Neutrophil (primary cell): Measurements from ENCODE around the gene CCSER1.

Source experiments
- H3K27ac ChIP-seq: fragments of 200-600 bp; sonication (generic); 2 replicates; pipeline ENCODE4 v1.5.1; 2016; ENCODE audit warnings: mild to moderate bottlenecking, moderate library complexity
- H3K27me3 ChIP-seq: fragments of 200-600 bp; sonication (generic); 2 replicates; pipeline ENCODE4 v1.6.0; 2016; ENCODE audit warnings: mild to moderate bottlenecking
- H3K36me3 ChIP-seq: fragments of 200-600 bp; sonication (generic); 2 replicates; pipeline ENCODE4 v1.5.1; 2017
- H3K4me1 ChIP-seq, 2 experiments: fragments of 200-600 bp in 1 of 2; sonication (generic) in 1 of 2; 1 replicate in 1 of 2; 2 replicates in 1 of 2; pipeline versions ENCODE4 v1.5.1 to v1.6.1; 2013 to 2016; ENCODE audit warnings: low read depth in 1 of 2, low read length in 1 of 2, mild to moderate bottlenecking in 1 of 2, moderate library complexity in 1 of 2; ENCODE audit not compliant: control insufficient read depth in 1 of 2, insufficient read depth in 1 of 2
- H3K4me3 ChIP-seq, 2 experiments: fragments of 200-600 bp in 1 of 2; sonication (generic) in 1 of 2; 1 replicate in 1 of 2; 2 replicates in 1 of 2; pipeline ENCODE4 v1.5.1; 2013 to 2016; ENCODE audit warnings: low read depth in 1 of 2, low read length in 1 of 2, mild to moderate bottlenecking in 1 of 2, moderate library complexity in 1 of 2
- H3K9me3 ChIP-seq: fragments of 200-600 bp; sonication (generic); 2 replicates; pipeline ENCODE4 v1.5.1; 2016
- TF ChIP-seq, protein P1 (sequence below): fragments of 200-600 bp; sonication (generic); IDR thresholded peaks from 2 replicates; pipeline ENCODE4 v1.5.1; 2016; ENCODE audit warnings: antibody characterized with exemption

The CCSER1 gene

GRCh38 chr4:90970021-90970420 is 842.8 kb downstream of the CCSER1 start:
- no peaks in the 10 kb centered on the region for H3K27me3 ChIP-seq
- H3K27ac ChIP-seq: no peak overlapping the region
- TF ChIP-seq, protein P1, sequence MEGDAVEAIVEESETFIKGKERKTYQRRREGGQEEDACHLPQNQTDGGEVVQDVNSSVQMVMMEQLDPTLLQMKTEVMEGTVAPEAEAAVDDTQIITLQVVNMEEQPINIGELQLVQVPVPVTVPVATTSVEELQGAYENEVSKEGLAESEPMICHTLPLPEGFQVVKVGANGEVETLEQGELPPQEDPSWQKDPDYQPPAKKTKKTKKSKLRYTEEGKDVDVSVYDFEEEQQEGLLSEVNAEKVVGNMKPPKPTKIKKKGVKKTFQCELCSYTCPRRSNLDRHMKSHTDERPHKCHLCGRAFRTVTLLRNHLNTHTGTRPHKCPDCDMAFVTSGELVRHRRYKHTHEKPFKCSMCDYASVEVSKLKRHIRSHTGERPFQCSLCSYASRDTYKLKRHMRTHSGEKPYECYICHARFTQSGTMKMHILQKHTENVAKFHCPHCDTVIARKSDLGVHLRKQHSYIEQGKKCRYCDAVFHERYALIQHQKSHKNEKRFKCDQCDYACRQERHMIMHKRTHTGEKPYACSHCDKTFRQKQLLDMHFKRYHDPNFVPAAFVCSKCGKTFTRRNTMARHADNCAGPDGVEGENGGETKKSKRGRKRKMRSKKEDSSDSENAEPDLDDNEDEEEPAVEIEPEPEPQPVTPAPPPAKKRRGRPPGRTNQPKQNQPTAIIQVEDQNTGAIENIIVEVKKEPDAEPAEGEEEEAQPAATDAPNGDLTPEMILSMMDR: no peak
- H3K9me3 ChIP-seq: no peaks in the 10 kb centered on the region
- no peak overlapping the region for H3K4me3 ChIP-seq
- H3K36me3 ChIP-seq: no peaks in the 10 kb centered on the region
- no peaks in the 10 kb centered on the region for H3K4me1 ChIP-seq

DNA sequence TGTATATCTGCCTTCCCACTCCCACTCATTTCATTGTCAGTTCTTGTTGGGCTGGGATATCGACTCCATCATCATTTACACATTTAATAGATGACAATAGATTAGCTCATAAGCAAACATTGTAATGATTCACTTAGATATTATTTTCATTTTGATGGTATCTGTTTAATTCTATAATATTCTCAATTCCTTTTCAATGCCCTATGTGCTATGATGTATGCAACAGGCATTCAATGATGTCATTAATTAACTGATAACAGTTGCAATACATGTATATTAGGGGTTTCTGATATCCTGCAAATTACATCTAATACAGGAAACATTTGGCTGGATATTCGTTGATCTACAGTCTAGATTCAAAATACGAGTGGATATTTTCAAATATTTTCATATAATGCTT is 850.5 kb downstream of the CCSER1 start:
- Histone ChIP-seq H3K4me3 (no peak overlapping the region), H3K27ac (no peak overlapping the region), H3K9me3 (no peaks in the 10 kb centered on the region), H3K4me1 (no peaks in the 10 kb centered on the region), H3K27me3 (no peaks in the 10 kb centered on the region), H3K36me3 (no peaks in the 10 kb centered on the region)
- TF ChIP-seq, protein P1: no peak

GRCh38 chr4:90979556-90979955 is 852.4 kb downstream of the CCSER1 start:
- H3K36me3 ChIP-seq: no peaks in the 10 kb centered on the region

DNA sequence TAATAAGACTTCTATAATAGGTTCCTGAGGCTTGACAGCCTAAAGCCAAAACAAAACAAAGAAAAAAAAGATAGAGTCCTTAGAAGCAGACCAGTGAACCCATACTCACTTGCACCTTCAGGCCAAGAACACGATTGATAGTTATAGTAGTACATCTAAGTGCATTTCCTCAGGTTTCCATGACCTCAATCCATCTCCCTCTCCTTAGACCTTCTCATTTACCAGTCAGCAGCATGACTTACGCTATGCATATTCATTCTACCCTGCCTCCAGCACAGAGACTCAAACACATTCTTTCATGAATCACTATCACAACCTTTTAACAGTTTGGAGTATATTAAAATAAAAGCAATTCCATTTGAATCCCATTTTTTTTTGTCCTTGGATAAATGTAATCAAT is 855.6 kb downstream of the CCSER1 start:
- Histone ChIP-seq H3K36me3 (no peaks in the 10 kb centered on the region), H3K4me3 (no peak overlapping the region), H3K4me1 (no peaks in the 10 kb centered on the region), H3K27ac (no peak overlapping the region), H3K9me3 (no peaks in the 10 kb centered on the region), H3K27me3 (no peaks in the 10 kb centered on the region)
- TF ChIP-seq, protein P1: no peak

More at GRCh38 chr4:90979556-90979955, 852.4 kb downstream of the CCSER1 start:
- Histone ChIP-seq H3K27me3 (no peaks in the 10 kb centered on the region), H3K4me1 (no peaks in the 10 kb centered on the region), H3K4me3 (no peak overlapping the region), H3K9me3 (no peaks in the 10 kb centered on the region), H3K27ac (no peak overlapping the region)
- TF ChIP-seq, protein P1: no peak

DNA sequence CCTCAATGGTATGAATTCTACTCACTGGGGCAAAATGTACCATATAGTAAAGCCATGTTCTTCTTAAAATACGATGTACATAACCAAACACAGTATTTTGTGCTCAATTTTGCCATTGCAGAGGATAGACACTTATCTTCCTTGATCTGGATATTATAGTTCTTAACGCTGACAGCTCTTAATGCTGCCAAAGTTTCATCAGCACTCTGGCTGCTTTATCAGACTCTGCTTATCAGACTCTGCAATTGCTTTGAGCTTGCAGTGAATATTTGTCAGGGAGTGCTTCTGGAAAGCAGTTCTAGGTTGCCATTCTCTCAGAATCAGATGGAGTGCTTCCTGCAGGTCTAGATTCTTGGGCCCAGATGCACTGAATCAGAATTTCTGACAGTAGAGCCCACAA is 863.1 kb downstream of the CCSER1 start:
- TF ChIP-seq, protein P1: no peak
- H3K27ac ChIP-seq: no peak overlapping the region
- no peak overlapping the region for H3K4me3 ChIP-seq
- H3K27me3 ChIP-seq: no peaks in the 10 kb centered on the region
- H3K36me3 ChIP-seq: no peaks in the 10 kb centered on the region
- no peaks in the 10 kb centered on the region for H3K4me1 ChIP-seq
- H3K9me3 ChIP-seq: no peaks in the 10 kb centered on the region

DNA sequence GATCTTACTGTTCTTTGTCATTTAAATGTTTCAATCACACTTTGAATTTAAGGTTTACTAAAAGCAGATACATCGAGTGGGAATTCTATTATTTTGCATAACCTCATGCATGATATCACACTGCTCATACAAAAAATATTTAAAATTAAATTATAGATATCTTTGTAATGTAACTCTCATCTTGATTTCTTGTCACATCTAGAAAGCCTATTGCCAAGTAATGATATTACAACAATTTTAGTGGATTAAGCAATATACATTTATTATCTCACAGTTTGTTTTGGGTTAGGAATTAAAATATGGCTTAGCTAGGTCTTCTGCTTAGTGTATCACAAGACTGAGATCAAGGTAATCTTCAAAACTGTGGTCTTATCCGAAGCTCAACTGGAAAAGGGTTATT is 865.0 kb downstream of the CCSER1 start:
- Histone ChIP-seq H3K27ac (no peak overlapping the region), H3K36me3 (no peaks in the 10 kb centered on the region), H3K27me3 (no peaks in the 10 kb centered on the region), H3K9me3 (no peaks in the 10 kb centered on the region), H3K4me1 (no peaks in the 10 kb centered on the region), H3K4me3 (no peak overlapping the region)
- TF ChIP-seq, protein P1: no peak
